Measurements from ENCODE around the gene OPTN. TPM values are rescaled to one million over a fixed set of nuclear protein-coding genes. Genes with fewer than 3 reads are reported as not detected.

The OPTN gene
- total and polyA plus RNA-seq, 2 of the 8 experiments (the other 6 are each of a cell fraction or from before 2014, with no cell fraction given), result 4.8 to 20.1 TPM

DNA sequence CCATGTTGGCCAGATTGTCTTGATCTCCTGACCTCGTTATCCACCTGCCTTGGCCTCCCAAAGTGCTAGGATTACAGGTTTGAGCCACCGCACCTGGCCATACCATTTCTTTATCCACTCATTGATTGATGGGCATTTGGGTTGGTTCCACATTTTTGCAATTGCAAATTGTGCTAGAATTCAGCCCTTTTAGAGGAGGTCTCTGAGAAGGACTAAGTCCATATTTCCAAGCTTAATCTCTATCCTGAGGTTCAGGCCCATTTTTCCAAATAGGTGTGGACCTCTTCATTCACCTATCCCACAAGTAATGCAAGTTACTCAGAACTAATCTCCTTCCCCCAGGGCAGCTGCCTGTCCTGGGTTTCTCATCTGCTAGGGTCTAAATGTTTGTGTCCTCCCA is 9.7 kb upstream of the OPTN start (continued):
- TF ChIP-seq, protein P1, sequence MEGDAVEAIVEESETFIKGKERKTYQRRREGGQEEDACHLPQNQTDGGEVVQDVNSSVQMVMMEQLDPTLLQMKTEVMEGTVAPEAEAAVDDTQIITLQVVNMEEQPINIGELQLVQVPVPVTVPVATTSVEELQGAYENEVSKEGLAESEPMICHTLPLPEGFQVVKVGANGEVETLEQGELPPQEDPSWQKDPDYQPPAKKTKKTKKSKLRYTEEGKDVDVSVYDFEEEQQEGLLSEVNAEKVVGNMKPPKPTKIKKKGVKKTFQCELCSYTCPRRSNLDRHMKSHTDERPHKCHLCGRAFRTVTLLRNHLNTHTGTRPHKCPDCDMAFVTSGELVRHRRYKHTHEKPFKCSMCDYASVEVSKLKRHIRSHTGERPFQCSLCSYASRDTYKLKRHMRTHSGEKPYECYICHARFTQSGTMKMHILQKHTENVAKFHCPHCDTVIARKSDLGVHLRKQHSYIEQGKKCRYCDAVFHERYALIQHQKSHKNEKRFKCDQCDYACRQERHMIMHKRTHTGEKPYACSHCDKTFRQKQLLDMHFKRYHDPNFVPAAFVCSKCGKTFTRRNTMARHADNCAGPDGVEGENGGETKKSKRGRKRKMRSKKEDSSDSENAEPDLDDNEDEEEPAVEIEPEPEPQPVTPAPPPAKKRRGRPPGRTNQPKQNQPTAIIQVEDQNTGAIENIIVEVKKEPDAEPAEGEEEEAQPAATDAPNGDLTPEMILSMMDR (IDR thresholded peaks at IDR 0.05; ENCODE audit: control extremely low read depth in 1 of 3, insufficient read depth in 1 of 3, low read depth in 1 of 3, low read length in 3 of 3), result no peak

Measured in H1 (cell line).